H9 (cell line): ENCODE measurements around the gene ALX4. TPM values are rescaled to one million over a fixed set of nuclear protein-coding genes. Genes with fewer than 3 reads are reported as not detected.

Source experiments
- DNase-seq: peaks from one replicate; pipeline ENCODE4 v3.0.0-alpha.2; 2017
- H2AFZ ChIP-seq: one replicate; pipeline ENCODE4 v1.6.1; 2013; ENCODE audit warnings: mild to moderate bottlenecking, low read length, control low read depth, moderate library complexity
- H2AK5ac ChIP-seq: 2 replicates; pipeline ENCODE4 v1.6.1; 2013; ENCODE audit warnings: low read length, control low read depth, mixed read lengths; ENCODE audit not compliant: insufficient read length
- H2BK120ac ChIP-seq: one replicate; pipeline ENCODE4 v1.6.1; 2013; ENCODE audit warnings: low read depth, mild to moderate bottlenecking, low read length, control low read depth, inconsistent platforms; ENCODE audit not compliant: poor library complexity, severe bottlenecking
- H2BK12ac ChIP-seq: 2 replicates; pipeline ENCODE4 v1.6.1; 2013; ENCODE audit warnings: low read length, control low read depth, mixed read lengths, low read depth; ENCODE audit not compliant: insufficient read length
- H2BK15ac ChIP-seq: 2 replicates; pipeline ENCODE4 v1.6.1; 2013; ENCODE audit warnings: low read depth, low read length, control low read depth
- H2BK20ac ChIP-seq: one replicate; pipeline ENCODE4 v1.6.1; 2013; ENCODE audit warnings: low read depth, mild to moderate bottlenecking, low read length, control low read depth, inconsistent platforms; ENCODE audit not compliant: poor library complexity, severe bottlenecking
- H2BK5ac ChIP-seq: 2 replicates; pipeline ENCODE4 v1.6.1; 2013; ENCODE audit warnings: low read length, control low read depth, mixed read lengths; ENCODE audit not compliant: insufficient read length
- H3K14ac ChIP-seq: 2 replicates; pipeline ENCODE4 v1.6.1; 2013; ENCODE audit warnings: low read length, control low read depth; ENCODE audit not compliant: insufficient read depth
- H3K18ac ChIP-seq: 2 replicates; pipeline ENCODE4 v1.6.1; 2013; ENCODE audit warnings: low read depth, mild to moderate bottlenecking, mixed read lengths, low read length, control low read depth; ENCODE audit not compliant: insufficient read length
- H3K23ac ChIP-seq: 2 replicates; pipeline ENCODE4 v1.6.1; 2013; ENCODE audit warnings: low read length, control low read depth, mixed read lengths, low read depth; ENCODE audit not compliant: insufficient read length
- H3K23me2 ChIP-seq: 2 replicates; pipeline ENCODE4 v1.6.1; 2013; ENCODE audit warnings: low read depth, mild to moderate bottlenecking, mixed read lengths, low read length, control low read depth; ENCODE audit not compliant: insufficient read length, poor library complexity, severe bottlenecking
- H3K27ac ChIP-seq: 2 replicates; pipeline ENCODE4 v1.5.1; 2013; ENCODE audit warnings: low read length, control low read depth, mixed read lengths, low read depth; ENCODE audit not compliant: insufficient read length
- H3K27me3 ChIP-seq: 2 replicates; pipeline ENCODE4 v1.6.1; 2013; ENCODE audit warnings: low read length, control low read depth, inconsistent platforms; ENCODE audit not compliant: insufficient read depth
- H3K4ac ChIP-seq: 2 replicates; pipeline ENCODE4 v1.6.1; 2013; ENCODE audit warnings: low read depth, mild to moderate bottlenecking, control low read depth, inconsistent platforms, low read length, moderate library complexity
- H3K4me1 ChIP-seq: 2 replicates; pipeline ENCODE4 v1.6.1; 2013; ENCODE audit warnings: low read length, control low read depth, inconsistent platforms; ENCODE audit not compliant: insufficient read depth
- H3K4me2 ChIP-seq: 2 replicates; pipeline ENCODE4 v1.6.1; 2013; ENCODE audit warnings: low read length, control low read depth, mixed read lengths; ENCODE audit not compliant: insufficient read length, insufficient read depth
- H3K56ac ChIP-seq: 2 replicates; pipeline ENCODE4 v1.6.1; 2013; ENCODE audit warnings: low read depth, mild to moderate bottlenecking, mixed read lengths, low read length, control low read depth; ENCODE audit not compliant: insufficient read length
- H3K79me1 ChIP-seq: 2 replicates; pipeline ENCODE4 v1.6.1; 2013; ENCODE audit warnings: low read depth, mild to moderate bottlenecking, moderate library complexity, low read length, control low read depth, inconsistent platforms; ENCODE audit not compliant: insufficient read depth, poor library complexity, severe bottlenecking
- H3K79me2 ChIP-seq: 2 replicates; pipeline ENCODE4 v1.6.1; 2013; ENCODE audit warnings: low read length, control low read depth, inconsistent platforms; ENCODE audit not compliant: insufficient read depth
- H3K9ac ChIP-seq: 2 replicates; pipeline ENCODE4 v1.6.1; 2013; ENCODE audit warnings: low read length, control low read depth, mixed read lengths; ENCODE audit not compliant: insufficient read length; ENCODE audit errors: extremely low read depth
- H3K9me3 ChIP-seq: one replicate; pipeline ENCODE4 v1.6.1; 2013; ENCODE audit warnings: low read depth, low read length, inconsistent platforms; ENCODE audit not compliant: control insufficient read depth
- H3T11ph ChIP-seq: one replicate; pipeline ENCODE4 v1.6.1; 2013; ENCODE audit warnings: mild to moderate bottlenecking, low read length, control low read depth, inconsistent platforms
- H4K20me1 ChIP-seq: one replicate; pipeline ENCODE4 v1.6.1; 2013; ENCODE audit not compliant: control insufficient read depth, insufficient read length, insufficient read depth
- H4K5ac ChIP-seq: 2 replicates; pipeline ENCODE4 v1.6.1; 2013; ENCODE audit warnings: low read depth, mild to moderate bottlenecking, mixed read lengths, low read length, control low read depth; ENCODE audit not compliant: insufficient read length
- H4K8ac ChIP-seq: replicated peaks from 2 replicates; pipeline ENCODE4 v1.6.1; 2013; ENCODE audit warnings: low read length, control low read depth, mixed read lengths, low read depth; ENCODE audit not compliant: insufficient read length
- H4K91ac ChIP-seq: 2 replicates; pipeline ENCODE4 v1.6.1; 2013; ENCODE audit warnings: low read depth, mild to moderate bottlenecking, moderate library complexity, mixed read lengths, low read length, control low read depth; ENCODE audit not compliant: insufficient read length
- H3K27ac Mint-ChIP-seq, 3 experiments: 2 replicates in 2 of 3; 3 replicates in 1 of 3; pipeline ENCODE4 v1.8.0; 2020 to 2021; ENCODE audit warnings: mixed read lengths in 3 of 3, mild to moderate bottlenecking in 1 of 3, moderate library complexity in 1 of 3
- H3K27me3 Mint-ChIP-seq: 2 replicates; pipeline ENCODE4 v1.8.0; 2021; ENCODE audit warnings: low read depth, mild to moderate bottlenecking, moderate library complexity, mixed read lengths
- H3K36me3 Mint-ChIP-seq, 3 experiments: 2 replicates in 2 of 3; 3 replicates in 1 of 3; pipeline ENCODE4 v1.8.0; 2020 to 2021; ENCODE audit warnings: low read depth in 3 of 3, mixed read lengths in 3 of 3; ENCODE audit not compliant: insufficient read depth in 1 of 3
- H3K4me1 Mint-ChIP-seq, 2 experiments: 2 replicates each; pipeline ENCODE4 v1.8.0; 2020; ENCODE audit warnings: mixed read lengths in 2 of 2
- H3K4me3 Mint-ChIP-seq, 2 experiments: 2 replicates in 1 of 2; 3 replicates in 1 of 2; pipeline ENCODE4 v1.8.0; 2020 to 2021; ENCODE audit warnings: mild to moderate bottlenecking in 2 of 2, mixed read lengths in 2 of 2, moderate library complexity in 1 of 2
- H3K9me3 Mint-ChIP-seq, 2 experiments: 2 replicates in 1 of 2; 3 replicates in 1 of 2; pipeline ENCODE4 v1.8.0; 2020; ENCODE audit warnings: mild to moderate bottlenecking in 2 of 2, mixed read lengths in 2 of 2, moderate library complexity in 1 of 2
- WGBS: extraction: QIAGEN DNeasy Blood & Tissue Kit; methylation state at CpG from one replicate; pipeline ENCODE4 v1.1.7; 2013; ENCODE audit warnings: missing lambda C conversion rate, low lambda C conversion rate, mixed read lengths; ENCODE audit not compliant: insufficient read length; ENCODE audit errors: extremely low coverage; 5-methylcytosine and 5-hydroxymethylcytosine counted together
- total RNA-seq: library from RNA; stranded (reverse); gene quantifications from 2 replicates; pipeline ENCODE4 v1.2.1, GENCODE V29; 2021
- TF ChIP-seq, protein P1 (sequence below): fragments of 200-600 bp; sonication (generic); conservative IDR thresholded peaks from 3 replicates; pipeline ENCODE4 v1.8.0; 2021; ENCODE audit warnings: antibody characterized with exemption, mild to moderate bottlenecking

The ALX4 gene
- total RNA-seq, 1 experiment from 2014 or later, result not detected

DNA sequence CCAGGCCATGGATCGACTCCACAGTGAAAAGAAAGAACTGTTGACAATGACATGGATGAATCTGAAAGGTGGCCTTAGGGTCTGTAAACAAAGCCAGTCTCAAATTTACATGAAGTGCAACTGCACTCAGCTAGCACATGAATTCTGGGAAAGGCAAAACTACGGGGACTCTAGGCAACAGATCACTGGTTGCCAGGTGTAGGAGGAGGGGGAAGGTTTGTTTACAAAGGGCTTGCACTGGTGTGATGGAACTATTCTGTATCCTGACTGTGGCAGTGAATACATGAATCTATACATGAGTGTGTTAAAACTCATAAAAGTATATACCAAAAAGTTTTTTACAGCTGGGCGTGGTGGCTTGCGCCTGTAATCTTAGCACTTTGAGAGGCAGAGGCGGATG, 27.3 kb downstream of the ALX4 start:
- H3K4ac ChIP-seq, result no peak overlapping the region
- Mint-ChIP-seq H3K4me1 (peaks cover 17 to 34% of the 10 kb centered on the region in 2 experiments), H3K27me3 (peaks cover 7% of the 10 kb centered on the region), H3K4me3 (no peak overlapping the region), H3K36me3 (no peaks in the 10 kb centered on the region), H3K27ac (no peak overlapping the region; a peak in 1 of 7 replicates), H3K9me3 (no peaks in the 10 kb centered on the region)
- H2BK15ac ChIP-seq, result no peak overlapping the region
- no peak overlapping the region for H2BK12ac ChIP-seq
- no peak overlapping the region for H3K27ac ChIP-seq
- H3K56ac ChIP-seq, result no peak overlapping the region
- H3K4me2 ChIP-seq, result no peak overlapping the region
- no peak overlapping the region for H4K8ac ChIP-seq
- no peaks in the 10 kb centered on the region for H4K20me1 ChIP-seq
- H2BK120ac ChIP-seq, result no peak overlapping the region
- H4K91ac ChIP-seq, result no peak overlapping the region
- no peak overlapping the region for H3K9ac ChIP-seq
- H3K23ac ChIP-seq, result no peak overlapping the region
- H2AK5ac ChIP-seq, result no peak overlapping the region
- no peak overlapping the region for H2AFZ ChIP-seq
- TF ChIP-seq, protein P1, sequence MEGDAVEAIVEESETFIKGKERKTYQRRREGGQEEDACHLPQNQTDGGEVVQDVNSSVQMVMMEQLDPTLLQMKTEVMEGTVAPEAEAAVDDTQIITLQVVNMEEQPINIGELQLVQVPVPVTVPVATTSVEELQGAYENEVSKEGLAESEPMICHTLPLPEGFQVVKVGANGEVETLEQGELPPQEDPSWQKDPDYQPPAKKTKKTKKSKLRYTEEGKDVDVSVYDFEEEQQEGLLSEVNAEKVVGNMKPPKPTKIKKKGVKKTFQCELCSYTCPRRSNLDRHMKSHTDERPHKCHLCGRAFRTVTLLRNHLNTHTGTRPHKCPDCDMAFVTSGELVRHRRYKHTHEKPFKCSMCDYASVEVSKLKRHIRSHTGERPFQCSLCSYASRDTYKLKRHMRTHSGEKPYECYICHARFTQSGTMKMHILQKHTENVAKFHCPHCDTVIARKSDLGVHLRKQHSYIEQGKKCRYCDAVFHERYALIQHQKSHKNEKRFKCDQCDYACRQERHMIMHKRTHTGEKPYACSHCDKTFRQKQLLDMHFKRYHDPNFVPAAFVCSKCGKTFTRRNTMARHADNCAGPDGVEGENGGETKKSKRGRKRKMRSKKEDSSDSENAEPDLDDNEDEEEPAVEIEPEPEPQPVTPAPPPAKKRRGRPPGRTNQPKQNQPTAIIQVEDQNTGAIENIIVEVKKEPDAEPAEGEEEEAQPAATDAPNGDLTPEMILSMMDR, result no peak
- H3K23me2 ChIP-seq, result no peaks in the 10 kb centered on the region
- H3K4me1 ChIP-seq, result no peaks in the 10 kb centered on the region; the same call in 1 of the 2 replicates
- H3K14ac ChIP-seq, result no peak overlapping the region
- DNase-seq, result no peak
- no peak overlapping the region for H3T11ph ChIP-seq
- H3K79me2 ChIP-seq, result no peaks in the 10 kb centered on the region
- H2BK20ac ChIP-seq, result no peak overlapping the region
- WGBS, result no CpG with 5 or more reads among the region's 5 CpGs
- no peak overlapping the region for H4K5ac ChIP-seq
- no peaks in the 10 kb centered on the region for H3K79me1 ChIP-seq
- H3K9me3 ChIP-seq, result no peaks in the 10 kb centered on the region
- H3K18ac ChIP-seq, result no peak overlapping the region
- no peaks in the 10 kb centered on the region for H3K27me3 ChIP-seq
- H2BK5ac ChIP-seq, result no peak overlapping the region
